GM18861 (cell line): ENCODE data around the gene TNP2.

Experiments used
- ATAC-seq: cut with Tn5 transposase; IDR thresholded peaks from one replicate; pipeline ENCODE4 v1.9.1; 2021; ENCODE audit not compliant: unreplicated experiment

Gene TNP2

DNA sequence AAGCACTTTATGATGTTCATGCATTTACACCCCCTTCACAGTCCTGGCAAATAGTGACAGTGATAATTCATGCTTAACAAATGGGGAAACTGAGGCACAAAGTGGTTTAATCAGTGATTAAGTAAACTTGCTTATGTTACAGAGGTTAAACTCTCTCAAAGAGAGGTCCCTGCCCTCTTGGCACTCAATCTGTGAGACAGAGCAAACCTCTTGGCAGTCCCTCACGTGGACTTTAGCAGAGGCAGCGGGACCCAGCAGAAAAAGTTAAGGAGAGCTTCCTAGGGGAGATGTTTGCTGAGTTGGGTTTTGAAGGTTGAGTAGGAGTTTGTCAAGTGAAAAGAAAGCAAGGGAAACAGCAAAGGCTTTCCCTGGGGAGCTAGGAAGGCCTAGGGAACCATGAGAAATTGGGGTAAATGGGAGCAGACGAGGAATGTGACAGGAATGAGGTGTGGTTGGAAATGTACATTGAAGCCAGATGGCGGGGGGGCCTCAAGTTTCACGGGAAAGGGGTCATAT lies 23.8 kb downstream of the TNP2 start:
- ATAC-seq = no peak

DNA sequence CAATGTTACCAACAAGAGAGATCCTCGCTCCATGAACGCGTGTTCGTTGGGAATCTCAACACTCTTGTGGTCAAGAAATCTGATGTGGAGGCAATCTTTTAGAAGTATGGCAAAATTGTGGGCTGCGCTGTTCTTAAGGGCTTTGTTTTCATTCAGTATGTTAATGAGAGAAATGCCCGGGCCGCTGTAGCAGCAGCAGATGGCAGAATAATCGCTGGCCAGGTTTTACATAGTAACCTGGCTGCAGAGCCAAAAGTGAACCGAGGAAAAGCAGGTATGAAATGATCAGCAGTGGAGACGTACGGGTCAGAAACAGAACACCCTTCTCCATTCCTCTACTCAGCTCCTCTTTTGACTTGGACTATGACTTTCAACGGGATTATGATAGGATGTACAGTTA lies 26.5 kb downstream of the TNP2 start:
- no peak for ATAC-seq

DNA sequence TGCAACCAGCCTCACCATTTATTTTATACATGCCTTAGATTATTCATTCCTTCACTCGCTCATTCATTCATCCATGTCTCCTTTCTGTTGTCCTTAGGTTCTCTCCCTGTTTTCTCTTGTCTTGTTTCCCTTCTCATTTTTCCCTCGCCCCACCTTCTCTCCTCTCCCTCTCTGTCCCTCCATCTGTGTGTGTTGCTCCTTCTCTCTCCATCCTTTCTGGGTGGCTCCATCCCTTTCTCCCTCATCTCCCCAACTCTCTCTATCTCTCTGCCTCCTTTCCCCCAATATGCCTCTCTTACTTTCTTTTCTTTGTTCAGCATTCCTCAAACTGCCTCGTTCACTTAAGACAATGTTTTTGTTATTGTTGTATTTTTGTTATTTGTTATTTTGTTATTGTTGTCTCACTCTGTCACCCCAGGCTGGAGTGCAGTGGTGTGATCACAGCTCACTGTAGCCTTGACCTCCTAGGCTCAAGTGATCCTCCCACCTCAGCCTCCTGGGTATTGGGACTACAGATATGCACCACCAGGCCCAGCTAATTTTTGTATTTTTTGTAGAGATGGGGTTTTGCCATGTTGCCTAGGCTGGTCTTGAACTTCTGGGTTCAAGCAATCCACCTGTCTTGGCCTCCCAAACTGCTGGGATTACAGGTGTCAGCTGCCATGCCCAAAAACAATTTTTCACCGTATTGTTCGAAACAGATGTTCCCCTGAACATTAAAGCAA lies 27.5 kb downstream of the TNP2 start:
- no peak for ATAC-seq

DNA sequence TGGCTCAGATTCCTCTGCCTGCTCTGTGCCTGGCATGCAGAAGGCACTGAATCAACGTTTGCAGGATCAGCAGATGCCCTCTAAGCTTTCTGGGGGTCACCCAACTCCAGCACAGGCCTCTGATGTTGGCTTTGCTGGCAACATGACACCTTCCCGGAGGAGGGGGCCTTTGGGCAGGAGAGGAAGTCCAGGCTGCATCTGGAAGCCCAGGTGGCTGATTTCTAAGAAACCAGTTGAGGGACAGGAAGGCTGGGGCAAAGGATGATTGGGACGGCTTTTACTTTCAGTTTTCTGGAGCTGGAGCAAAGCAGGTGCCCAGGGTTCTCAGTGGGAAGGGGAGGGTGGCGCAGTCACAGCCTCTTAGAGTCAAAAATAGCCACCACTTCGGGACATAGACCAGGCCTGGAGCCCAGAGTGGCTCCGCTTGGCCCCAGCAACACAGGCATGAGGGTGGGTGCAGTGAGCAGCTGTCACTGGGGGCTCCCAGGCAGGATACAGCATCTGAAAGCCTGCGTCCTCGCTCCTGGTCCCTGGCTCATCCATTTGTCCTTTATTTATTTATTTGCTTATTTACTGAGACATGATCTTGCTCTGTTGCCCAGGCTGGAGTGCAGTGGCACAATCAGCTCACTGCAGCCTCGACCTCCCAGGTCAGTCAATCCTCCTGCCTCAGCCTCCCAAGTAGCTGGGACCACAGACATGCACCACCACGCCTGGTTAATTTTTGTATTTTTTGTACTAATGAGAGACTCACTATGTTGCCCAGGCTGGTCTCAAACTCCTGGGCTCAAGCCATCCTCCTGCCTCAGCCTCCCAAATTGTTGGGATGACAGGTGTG lies 28.3 kb downstream of the TNP2 start:
- no peak for ATAC-seq

DNA sequence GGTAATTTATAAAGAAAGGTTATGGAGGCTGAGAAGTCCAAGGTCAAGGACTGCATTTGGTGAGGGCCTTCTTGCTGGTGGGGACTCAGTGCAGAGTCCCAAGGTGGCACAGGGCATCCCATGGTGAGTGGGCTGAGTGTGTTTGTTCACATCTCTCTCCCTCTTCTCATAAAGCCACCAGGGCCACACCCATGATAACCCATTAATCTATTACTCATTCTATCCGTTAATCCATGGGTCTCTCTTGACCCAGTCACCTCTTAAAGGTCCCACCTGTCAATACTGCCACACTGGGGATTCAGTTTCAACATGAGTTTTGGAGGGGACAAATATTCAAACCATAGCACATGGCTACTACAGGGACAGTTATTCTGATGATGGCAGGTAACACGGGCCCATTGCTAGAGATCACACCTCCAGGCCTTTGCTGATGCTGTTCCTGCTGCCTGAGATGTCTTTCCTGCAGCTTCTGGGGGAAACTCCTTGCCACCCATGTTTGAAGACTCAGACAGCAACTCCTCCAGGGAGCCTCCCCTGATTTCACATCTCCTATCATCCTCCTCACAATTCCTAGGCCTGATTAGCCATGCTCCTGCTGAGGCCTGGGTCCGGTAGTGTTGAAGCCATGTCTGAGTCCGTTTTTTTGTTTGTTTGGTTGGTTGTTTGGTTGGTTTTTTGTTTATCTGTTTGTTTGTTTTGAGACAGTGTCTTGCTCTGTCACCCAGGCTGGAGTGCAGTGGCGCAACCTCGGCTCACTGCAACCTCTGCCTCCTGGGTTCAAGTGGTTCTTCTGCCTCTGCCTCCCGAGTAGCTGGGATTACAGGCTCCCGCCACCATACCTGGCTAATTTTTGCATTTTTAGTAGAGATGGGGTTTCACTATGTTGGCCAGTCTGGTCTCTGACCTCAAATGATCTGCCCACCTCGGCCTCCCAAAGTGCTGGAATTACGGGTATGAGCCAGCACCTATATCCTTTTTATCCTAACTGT lies 29.2 kb downstream of the TNP2 start:
- no peak for ATAC-seq

DNA sequence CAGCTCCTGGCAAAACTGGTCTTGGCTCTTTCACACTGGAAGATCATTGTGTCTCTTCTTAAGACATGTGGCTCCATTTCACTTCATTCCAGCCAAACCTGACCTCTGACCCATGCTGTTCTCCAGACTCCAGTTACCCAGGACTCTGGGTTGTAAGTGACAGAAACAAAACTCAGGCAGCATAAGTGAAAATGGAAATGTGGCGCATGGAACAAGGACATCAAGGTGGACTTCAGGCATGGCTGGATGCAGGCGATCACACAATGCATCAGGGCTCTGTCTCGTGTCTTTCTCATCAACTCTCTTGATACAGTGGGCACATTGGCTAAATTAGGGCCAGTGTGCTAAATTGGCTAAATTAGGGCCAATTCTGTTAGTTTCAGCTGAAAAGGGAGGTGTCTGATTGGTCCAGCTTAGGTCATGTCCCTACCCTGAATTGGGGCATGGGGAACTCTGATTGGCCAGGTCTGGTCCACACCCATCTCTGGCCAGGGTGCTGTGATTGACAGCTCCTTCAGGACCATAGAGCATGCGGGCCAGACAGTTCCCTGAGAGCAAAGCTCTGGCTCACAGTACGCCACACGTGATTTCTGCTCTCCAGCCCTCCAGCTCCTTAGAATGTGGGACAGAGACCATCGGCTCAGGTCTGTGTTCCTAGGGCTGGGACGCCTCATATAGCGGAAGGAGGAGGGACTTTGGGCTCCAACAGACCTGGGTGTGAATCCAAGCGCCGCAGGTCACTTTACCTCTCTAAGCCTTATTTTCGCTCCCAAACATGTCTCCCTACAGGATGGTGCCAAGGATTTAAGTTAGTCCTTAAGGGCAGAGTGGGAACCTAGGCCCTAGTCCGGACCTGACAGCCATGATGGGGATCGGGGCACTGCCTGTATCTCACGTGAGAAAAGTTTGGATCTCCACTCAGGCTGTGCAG lies 30.6 kb downstream of the TNP2 start:
- no peak for ATAC-seq

DNA sequence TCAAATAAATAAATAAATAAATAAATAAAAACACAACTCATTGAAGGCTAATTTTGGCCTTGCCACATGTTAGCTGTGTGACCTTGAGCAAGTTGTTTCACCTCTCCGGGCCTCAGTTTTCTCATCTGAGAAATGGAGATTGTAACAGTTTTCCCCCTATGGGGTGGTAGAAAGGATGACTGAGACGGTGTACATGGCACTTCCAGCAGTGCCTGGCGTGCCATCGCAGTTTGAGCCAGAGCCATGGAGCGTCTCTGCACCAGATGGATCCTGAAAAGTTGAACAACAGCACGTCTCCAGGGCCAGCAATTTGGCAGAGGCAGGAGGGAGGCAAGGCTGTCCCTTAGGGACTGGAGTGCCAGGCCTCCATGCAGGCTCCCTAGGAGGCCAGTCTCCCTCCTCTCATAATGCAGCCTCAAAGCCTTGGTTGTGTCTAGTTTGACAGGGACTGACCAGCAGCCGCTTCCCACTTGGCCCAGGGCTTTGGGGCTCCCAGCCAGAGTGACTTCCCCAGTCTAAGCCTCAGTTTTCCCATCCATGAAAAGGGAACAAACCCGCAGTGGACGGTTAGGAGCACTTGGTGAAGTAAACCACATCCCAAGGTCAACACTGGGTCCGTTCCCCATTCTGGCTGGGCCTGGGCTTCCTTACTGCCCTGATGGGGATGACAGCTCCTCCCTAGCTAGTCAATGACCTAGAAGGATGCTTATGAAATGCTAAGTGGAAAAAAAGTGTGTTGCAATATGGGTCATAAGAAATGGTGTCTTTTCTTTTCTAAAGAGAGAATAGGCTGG lies 32.5 kb downstream of the TNP2 start:
- no peak for ATAC-seq

DNA sequence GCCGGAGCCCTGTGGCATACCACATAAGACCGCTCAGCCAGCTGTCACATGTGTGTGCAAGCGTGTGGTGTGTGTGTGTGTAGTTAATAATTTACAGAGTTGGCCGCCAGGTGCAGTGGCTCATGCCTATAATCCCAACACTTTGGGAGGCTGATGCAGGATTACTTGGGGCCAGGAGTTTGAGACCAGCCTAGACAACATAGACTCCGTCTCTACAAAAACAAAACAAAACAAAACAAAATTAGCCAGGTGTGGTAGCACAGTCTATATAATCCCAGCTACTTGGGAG lies 33.5 kb downstream of the TNP2 start:
- no peak for ATAC-seq

DNA sequence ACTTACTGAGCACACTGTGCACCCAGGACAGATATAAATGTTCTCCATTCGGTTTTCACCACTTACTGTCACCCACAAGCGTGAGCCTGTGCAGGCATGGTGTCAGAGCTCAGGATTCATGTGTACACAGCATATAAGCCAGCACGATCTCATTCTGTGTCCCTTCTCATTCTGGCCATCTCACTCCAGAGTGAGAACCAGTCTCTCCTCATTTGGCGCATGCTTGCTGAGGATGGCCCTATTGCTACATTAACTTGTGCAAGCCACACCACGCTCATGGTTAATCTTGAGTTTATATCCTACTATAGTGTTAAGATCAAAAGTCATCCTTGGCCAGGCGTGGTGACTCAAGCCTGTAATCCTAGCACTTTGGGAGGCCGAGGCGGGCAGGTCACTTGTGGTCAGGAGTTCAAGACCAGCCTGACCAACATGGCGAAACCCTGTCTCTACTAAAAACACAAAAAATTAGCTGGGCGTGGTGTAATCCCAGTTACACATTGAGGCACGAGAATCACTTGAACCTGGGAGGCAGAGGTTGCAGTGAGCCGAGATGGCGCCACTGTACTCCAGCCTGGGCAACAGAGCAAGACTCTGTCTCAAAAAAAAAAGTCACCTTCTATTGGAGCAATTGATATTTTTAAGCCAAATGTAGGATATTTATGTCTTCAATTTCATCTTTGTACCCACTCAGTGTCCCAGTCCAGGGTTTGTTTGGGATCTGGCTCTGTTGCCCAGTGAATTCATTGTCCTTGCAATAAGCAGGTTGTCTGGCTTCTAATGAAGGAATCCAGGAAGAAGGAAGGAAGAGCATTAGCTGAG lies 34.0 kb downstream of the TNP2 start:
- no peak for ATAC-seq

DNA sequence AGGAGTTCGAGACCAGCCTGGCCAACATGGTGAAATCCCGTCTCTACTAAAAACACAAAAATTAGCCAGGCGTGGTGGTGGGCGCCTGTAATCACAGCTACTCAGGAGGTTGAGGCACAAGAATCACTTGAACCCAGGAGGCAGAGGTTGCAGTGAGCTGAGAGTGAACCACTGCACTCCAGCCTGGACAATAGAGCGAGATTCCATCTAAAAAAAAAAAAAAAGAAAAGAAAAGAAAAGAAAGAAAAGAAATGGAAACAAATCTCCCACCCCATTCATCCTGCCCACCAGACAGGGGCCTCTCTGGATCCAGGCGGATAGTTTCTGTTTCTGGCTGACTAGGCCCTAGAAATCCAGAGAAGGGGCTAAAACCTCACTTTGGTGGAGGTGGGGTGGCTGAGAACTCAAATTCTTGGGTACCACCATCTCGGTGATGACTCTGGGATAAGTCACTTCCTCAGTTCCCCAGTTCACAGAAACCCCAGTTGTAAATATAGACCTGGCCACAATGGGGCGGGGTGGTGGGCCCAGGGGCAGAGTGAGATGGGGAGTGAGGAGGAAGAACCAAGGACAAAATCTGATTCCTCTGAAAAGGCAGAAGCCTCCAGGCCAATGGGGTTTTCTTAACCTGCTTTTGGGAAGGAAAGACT lies 35.3 kb downstream of the TNP2 start:
- ATAC-seq = no peak

DNA sequence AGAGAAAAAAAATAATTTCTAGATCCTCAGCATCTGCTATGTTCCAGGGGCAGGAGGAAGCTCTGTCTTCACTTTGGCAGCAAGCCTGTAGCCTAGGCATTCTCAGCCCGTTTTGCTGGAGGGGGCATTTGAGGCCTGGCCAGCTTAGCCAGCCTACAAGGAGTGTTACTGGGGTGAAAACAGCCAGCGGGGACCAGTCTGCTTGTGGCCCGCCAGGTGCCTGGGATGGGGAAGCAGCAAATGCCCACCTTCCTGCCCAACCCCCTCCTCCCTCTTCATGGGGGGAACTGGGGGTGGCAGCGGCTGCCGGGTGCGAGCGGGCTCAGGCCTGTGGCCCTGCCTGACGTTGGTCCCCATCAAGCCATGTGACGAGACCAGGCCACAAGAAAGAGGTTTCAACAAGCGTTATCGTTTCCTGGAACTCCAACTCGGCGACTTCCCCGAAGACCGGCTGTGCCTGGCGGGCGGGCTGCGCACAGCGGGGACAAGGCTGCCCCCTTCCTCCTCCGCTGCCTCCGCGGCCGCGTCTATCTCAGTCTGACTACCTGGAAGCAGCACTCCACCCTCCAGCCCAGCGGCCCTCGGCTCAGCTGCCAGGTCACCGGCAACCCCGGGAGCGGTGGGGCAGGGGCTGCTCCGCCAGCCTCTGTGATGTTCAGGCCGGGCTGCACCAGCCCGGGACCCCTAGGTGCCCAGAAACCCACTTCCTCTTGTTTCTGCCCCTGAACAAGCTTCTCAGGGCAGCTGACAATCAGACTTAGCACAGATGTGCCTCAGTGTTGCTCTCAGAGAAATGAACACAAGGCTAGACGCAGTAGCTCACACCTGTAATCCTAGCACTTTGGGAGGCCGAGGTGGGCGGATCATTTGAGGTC lies 36.0 kb downstream of the TNP2 start:
- ATAC-seq = peak; percentile 41

DNA sequence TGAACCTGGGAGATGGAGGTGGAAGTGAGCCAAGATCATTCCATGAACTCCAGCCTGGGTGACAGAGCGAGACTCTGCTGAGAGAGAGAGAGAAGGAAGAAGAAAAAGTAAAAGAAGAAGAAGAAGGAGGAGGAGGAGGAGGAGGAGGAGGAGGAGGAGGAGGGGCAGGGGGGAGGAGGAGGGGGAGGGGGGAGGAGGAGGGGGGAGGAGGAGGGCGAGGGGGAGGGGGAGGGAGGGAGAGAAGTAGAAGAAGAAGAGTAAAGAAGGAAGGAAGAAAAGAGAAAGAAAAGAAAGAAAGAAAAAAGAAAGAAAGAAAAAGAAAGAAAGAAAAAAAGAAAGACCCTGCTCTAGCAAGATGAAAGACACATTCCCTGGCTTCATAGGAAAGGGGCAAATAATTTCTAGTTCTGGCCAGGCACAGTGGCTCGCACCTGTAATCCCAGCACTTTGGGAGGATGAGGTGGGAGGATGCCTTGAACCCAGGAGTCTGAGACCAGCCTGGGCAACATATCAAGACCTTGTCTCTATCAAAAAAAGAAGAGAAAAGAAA lies 36.7 kb downstream of the TNP2 start:
- no peak for ATAC-seq

DNA sequence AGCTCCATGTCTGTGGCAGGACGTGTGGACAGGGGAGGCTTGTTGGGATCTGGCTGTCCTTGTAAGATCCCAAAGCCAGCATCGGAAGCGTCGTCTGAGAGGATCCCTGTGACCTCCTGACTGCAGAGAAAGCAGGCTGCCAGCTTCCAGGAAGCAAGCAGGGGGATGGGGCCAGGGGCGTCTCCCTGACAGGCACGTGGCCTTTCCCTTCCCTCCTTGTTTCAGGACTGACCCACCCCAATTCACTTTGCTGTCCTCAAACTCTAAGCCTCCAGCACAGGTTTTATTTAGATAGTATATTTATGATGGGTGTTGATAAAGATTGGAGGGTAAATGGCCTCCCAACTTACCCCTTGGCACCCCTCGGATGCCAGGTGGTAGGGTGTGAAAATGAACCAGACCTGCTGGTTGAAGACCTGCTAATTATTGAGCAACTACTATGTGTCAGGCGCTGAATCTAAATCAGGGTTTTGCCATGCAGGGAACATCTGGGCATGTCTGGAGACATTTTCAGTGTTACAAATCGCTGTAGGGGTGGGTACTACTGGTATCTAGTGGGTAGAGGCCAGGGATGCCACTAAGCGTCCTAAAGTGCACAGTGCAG lies 37.7 kb downstream of the TNP2 start:
- no peak for ATAC-seq

DNA sequence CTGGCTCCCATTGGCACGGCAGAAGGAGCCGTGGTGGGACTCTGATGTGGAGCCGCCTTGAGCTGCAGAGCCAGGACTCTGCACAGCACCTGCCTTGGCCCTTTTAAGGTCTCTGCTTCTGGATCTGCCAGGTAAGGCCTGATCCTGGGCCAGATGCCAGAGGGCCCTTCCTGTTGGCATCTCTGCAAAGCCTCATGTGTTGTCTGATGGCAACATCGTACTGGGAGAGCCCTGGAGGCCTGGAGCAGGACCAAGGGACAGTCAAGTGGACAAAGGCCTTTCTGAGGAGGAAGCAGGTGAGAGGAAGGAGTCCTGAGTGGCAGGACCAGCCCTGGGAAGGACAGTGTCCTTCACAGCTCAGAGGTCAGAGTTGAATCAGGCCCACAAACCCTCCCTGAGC lies 39.2 kb downstream of the TNP2 start:
- ATAC-seq = no peak

DNA sequence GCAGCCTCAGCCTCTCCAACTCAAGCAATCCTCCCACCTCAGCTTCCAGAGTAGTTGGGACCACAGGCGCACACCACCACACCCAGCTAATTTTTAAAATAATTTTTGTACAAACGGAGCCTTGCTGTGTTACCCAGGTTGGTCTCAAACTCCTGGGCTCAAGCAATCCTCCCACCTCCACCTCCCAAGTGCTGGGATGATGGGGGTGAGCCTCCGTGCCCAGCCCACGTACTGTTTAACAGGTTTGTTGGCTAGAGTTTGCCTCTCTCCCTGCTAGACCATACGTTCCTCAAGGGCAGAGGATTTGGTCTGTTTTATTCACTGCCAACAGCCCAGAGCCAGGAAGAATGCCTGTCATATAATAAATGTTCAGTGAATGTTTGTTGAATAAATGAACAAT lies 39.7 kb downstream of the TNP2 start:
- ATAC-seq = no peak
